Hypothalamus (tissue), 51 donors: ENCODE data around the gene CD207.
"Not testable (repeated sequence)": the region's sequence is repeated elsewhere in the genome, so short reads cannot be mapped to it uniquely, and the experiment has no call there.

ENCODE experiments used
- DNase-seq, 51 donors: peaks; one replicate each; lab custom pipeline; 2025; lab: John Stamatoyannopoulos, UW

CD207 gene

GRCh38 chr2:70829916-70830315 lies 5.7 kb downstream of the CD207 start:
- DNase-seq = no peak

DNA sequence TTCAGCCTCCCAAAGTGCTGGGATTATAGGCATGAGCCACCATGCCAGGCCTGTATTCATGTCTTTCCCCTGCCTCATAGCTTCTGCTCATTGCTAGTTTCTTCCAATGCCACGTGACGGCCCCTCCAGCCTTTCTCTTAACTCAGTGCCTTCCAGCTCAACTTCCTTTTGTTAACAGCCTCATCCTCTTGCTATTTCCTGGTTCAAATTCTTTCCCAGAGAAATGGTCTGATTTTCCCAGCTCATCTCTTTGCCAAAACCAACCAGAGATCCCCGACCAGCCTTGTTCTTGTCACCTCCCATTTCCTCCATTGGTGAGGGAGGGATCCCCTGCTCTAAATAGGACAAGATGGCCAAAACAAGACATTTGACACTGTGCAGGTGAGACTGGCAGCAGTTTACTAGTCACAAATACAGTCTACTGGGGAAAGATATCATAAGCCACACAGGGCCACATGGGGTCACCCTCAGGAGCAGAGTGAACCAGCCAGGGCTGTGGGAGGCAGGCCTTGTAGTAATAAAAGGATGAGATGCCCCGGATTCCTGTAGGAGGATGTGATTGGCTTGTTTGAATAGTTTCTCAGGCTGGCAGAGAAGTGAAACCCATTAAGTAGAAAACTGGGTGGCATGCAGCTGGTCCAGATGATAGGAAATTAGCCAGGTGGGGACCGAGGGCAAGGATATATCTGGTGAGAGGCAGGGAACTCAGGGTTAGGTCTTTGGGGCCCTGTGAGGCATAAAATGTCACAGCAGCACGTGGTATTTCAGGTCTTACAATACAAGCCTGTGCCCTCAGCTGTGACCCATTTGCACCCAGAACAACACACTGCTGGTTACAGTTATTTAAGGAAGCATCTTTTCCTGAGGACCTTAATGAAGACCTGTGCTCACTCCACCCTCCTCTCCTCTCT lies 6.4 kb downstream of the CD207 start:
- no peak for DNase-seq

DNA sequence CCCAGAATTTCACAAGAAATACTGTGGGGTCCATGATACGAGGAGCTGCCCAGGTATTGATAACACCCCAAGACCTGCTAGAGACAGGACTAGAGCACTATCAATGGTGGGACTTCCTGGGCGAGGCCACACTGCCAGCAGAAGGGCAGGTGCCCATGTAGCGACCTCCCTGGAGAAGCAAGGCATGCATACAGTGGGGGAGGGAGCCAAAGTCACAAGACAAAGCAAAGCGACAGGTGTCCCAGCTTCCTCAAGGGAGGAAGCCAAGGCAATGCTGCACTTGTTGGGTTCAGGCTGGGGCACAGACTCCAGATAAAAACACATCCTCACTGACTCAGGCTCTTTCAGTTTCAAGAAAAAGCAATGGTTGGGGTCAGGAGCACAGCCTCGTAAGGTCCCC lies 7.5 kb downstream of the CD207 start:
- no peak for DNase-seq

GRCh38 chr2:70827388-70827787 lies 8.2 kb downstream of the CD207 start:
- no peak for DNase-seq

- no peak for DNase-seq
Measured at GRCh38 chr2:70826696-70827350, 8.8 kb downstream of the CD207 start.

GRCh38 chr2:70823249-70823648 lies 12.4 kb downstream of the CD207 start:
- DNase-seq = no peak

GRCh38 chr2:70822843-70823242 lies 12.8 kb downstream of the CD207 start:
- DNase-seq = no peak

DNA sequence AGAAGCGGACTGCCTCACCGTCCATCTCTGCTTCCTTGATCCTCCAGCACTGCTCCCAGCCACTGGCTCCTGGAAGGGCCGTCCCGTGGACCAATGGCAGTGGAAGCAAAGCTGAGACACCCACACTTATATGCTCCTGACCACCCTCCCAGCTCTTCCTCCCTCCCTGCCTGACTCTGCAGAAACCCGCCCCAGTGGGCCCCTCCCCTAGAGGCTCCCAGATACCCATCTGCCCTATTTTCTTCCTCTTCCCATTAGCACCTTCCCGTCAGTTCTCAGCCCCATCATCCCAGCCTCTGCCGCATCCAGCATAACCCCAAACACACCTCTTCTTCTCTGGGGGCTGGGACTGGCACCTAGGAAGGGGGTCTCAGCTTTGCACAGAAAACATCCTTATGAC lies 15.1 kb downstream of the CD207 start, which contains the start of gene CLEC4F:
Gene CLEC4F, minus strand, starts transcription at position 101 of the 400 bp plus-strand sequence. Its CDS starts 76 bp downstream, at position 25.
- DNase-seq = no peak

- no peak for DNase-seq
Measured at GRCh38 chr2:70817284-70817954, 18.2 kb downstream of the CD207 start.

- no peak for DNase-seq
Measured at GRCh38 chr2:70816726-70817125, 18.9 kb downstream of the CD207 start.

- DNase-seq = no peak
Measured at GRCh38 chr2:70808983-70809958, 26.3 kb downstream of the CD207 start.

- no peak for DNase-seq
Measured at GRCh38 chr2:70807828-70808118, 27.8 kb downstream of the CD207 start.

DNA sequence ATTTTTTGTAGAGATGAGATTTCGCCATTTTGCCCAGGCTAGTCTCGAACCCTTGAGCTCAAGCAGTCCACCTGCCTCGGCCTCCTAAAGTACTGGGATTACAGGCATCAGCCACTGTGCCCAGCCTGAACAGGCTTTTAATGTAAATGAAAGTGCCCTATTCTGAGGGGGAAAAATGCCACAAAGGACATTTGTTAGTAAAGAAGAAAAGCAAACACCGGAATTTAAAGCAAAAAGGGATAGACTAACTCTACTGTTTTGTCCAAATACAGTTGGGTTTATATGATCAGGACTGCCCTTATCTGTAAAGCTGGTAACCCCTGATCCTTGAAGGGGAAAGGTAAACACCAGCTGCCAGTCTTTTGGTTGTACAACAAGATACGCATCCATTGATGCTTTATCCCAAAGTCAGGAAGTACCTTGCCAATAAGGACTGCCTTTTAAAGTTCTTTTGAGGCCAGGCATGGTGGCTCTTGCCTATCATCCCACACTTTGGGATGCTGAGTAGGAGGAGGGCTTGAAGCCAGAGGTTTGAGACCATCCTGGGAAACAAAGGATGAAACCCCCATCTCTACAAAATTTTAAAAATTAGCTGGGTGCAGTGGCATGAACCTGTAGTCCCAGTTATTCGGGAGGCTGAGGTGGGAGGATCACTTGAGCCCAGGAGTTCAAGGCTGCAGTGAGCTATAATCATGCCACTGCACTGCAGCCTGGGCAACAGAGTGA lies 28.4 kb downstream of the CD207 start:
- no peak for DNase-seq

DNA sequence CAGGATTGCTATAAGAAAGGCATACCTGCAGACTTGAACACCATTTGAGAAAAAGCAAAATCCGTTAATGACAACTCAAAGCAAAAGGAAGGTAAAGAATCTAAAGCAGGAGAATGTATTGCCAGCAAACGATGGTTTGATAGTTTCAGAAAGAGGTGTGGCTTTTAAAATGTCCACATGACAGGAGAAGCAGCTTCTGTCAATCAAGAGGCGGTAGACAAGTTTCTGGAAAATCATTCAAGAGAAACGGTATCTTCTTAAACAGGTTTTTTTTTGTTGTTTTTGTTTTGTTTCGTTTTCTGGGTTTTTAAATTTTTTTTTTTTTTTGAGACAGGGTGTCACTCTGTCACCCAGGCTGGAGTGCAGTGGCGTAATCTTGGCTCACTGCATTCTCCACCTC lies 29.0 kb downstream of the CD207 start:
- no peak for DNase-seq

DNA sequence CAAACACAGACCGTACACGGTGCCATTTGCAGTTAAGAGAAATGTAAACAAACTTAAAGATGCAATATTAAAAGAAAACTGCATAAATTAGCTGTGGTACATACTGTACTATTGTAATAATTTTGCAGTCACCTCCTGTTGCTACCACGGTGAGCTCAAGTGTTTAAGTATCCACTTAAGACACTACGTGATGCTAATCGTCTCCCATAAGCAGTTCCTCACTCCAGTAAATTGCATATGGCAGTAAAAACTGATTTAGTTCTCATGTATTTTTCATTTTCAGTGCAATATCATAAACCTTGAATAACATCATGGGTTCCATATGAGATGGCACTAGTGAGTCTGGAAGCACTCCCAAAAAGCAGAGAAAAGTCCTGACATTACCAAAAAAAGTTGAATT lies 29.6 kb downstream of the CD207 start:
- no peak for DNase-seq

DNA sequence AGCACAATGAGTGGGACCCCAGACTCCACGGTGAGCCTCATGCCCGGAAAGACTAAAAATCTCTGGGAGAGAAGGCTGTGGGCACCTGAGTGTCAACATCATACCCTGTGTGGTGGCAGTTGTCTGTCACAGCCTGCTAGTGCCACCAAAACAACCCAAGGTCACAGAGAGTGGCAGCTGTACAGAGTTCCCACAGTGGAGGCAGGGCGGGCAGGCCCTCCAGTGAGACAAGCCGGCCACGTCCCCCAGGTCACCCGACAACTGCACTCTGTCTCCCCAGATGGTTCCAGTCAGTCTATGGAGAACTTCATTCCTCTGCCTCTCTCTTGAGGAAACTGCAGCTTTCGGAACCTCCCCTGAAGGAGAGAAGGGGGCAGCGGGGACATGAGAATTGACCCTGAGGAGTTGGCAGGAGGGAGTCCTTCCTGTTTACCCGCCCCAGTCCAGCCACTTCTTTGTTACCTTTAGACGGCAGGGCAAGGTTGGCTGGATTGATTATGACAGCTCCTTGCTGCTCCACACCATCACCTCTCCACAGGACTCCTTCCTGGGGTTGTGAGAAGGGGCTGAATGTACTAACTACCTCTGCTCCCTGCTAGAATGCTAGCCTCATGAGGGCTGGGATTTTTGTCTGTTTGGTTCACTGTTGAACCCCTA lies 33.9 kb downstream of the CD207 start:
- no peak for DNase-seq

DNA sequence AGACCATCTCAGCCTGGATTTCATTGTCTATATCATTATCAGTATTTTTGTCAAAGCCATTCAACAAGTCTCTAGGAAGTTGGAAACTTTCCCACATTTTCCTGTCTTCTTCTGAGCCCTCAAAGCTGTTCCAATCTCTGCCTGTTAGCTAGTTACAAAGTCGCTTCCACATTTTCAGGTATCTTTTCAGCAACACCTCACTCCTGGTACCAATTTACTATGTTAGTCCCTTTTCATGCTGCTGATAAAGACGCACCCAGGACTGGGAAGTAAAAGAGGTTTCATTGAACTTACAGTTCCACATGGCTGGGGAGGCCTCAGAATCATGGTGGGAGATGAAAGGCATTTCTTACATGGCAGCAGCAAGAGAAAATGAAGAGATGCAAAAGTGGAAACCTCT lies 35.9 kb downstream of the CD207 start:
- DNase-seq = no peak

DNA sequence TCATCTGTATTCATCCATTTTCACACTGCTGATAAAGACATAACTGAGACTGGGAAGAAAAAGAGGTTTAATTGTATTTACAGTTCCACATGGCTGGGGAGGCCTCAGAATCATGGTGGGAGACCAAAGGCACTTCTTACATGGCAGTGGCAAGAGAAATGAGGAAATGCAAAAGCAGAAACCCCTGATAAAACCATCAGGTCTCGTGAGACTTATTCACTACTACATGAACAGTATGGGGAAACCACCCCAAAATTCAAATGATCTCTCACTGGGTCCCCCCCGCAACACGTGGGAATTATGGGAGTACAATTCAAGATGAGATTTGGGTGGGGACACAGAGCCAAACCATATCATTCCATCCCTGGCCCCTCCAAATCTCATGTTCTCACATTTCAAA lies 37.6 kb downstream of the CD207 start:
- not testable (repeated sequence) for DNase-seq

DNA sequence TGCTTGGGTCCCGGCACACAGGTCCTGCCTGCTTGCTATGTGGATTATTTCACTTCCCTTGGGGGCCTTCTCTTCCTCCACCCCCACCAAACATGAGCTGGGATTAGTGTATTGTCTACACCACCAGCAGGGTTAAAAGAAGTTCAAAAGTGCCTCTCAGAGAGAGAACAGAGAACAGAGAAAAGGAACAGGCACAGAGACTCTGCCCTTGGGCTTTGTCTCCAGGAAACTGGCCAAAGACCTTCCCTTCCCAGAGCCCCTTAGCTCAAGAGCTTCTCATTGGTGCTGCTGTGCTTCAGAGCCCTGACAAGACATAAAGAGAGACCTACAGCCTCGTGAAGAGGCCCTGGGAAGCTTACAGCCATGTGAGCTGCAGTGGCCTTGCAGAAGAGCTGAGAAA lies 38.1 kb downstream of the CD207 start:
- DNase-seq = no peak
